ENCODE measurements around the gene MCFD2. TPM values are rescaled to one million over a fixed set of nuclear protein-coding genes. Genes with fewer than 3 reads are reported as not detected.

Gene MCFD2
- total RNA-seq: 10 to 100 TPM; 83.0 to 94.8 (median 89.8) TPM

- peak in 1 of 3 donors; percentile 19 for TF ChIP-seq POLR2AphosphoS5 (IDR thresholded peaks at IDR 0.05)
- no peak for TF ChIP-seq CTCF (IDR thresholded peaks at IDR 0.05)
- no peak for TF ChIP-seq POLR2A (IDR thresholded peaks at IDR 0.05)
- H3K4me3 ChIP-seq: peak within 1 kb of the TSS; percentile 97 to 100 (median 100)
- H3K9me3 ChIP-seq: no peaks in the 10 kb centered on the region
- H3K27ac ChIP-seq: peak within 1 kb of the TSS; percentile 99
- intact Hi-C loops (cut with DNase I; ENCODE audit: low total_unique reads): no loop called here
- no peaks in the 10 kb centered on the region for H3K36me3 ChIP-seq
- no peaks in the 10 kb centered on the region for H3K4me1 ChIP-seq
- H3K27me3 ChIP-seq: no peaks in the 10 kb centered on the region
- peak in 1 of 2 donors; percentile 37 for DNase-seq (ENCODE audit: low spot score in 2 of 2)
These were observed at the start of gene MCFD2 for GRCh38 chr2:46915281-46915810. TSS of gene MCFD2 (minus strand) at chr2:46915806. CDS start at chr2:46909171, 6,635 bp downstream.

- intact Hi-C loops (cut with DNase I; ENCODE audit: low total_unique reads): no loop called here
- Histone ChIP-seq H3K36me3 (no peaks in the 10 kb centered on the region), H3K4me3 (no peak overlapping the region), H3K27ac (peak overlapping the region; percentile 91 to 92), H3K9me3 (no peaks in the 10 kb centered on the region), H3K4me1 (peaks cover 11 to 23% of the 10 kb centered on the region in 2 donors), H3K27me3 (no peaks in the 10 kb centered on the region)
- TF ChIP-seq CTCF (IDR thresholded peaks at IDR 0.05) (no peak), POLR2AphosphoS5 (IDR thresholded peaks at IDR 0.05) (peak in 2 of 3 donors; percentile 40 to 46)
- DNase-seq (ENCODE audit: low spot score in 2 of 2): peak in 1 of 2 donors; percentile 84
These were observed 49.4 kb upstream of the MCFD2 start for GRCh38 chr2:46964835-46965560.

- DNase-seq (ENCODE audit: low spot score in 2 of 2): no peak
- no peak for TF ChIP-seq POLR2A (IDR thresholded peaks at IDR 0.05)
- TF ChIP-seq CTCF (IDR thresholded peaks at IDR 0.05): no peak
- no peak for TF ChIP-seq POLR2AphosphoS5 (IDR thresholded peaks at IDR 0.05)
These were observed 48.5 kb upstream of the MCFD2 start for GRCh38 chr2:46963941-46964673.

GRCh38 chr2:46963210-46963609 is 47.6 kb upstream of the MCFD2 start:
- Histone ChIP-seq H3K4me1 (peaks cover 7 to 11% of the 10 kb centered on the region in 2 donors), H3K27me3 (no peaks in the 10 kb centered on the region), H3K4me3 (no peak overlapping the region), H3K27ac (peak overlapping the region; percentile 91 to 92), H3K36me3 (no peaks in the 10 kb centered on the region), H3K9me3 (no peaks in the 10 kb centered on the region)
- intact Hi-C loops (cut with DNase I; ENCODE audit: low total_unique reads): no loop called here
- no peak for DNase-seq (ENCODE audit: low spot score in 2 of 2)
- TF ChIP-seq POLR2A (IDR thresholded peaks at IDR 0.05) (no peak), POLR2AphosphoS5 (IDR thresholded peaks at IDR 0.05) (no peak), CTCF (IDR thresholded peaks at IDR 0.05) (no peak)

More at GRCh38 chr2:46963941-46964673, 48.5 kb upstream of the MCFD2 start:
- no peaks in the 10 kb centered on the region for H3K9me3 ChIP-seq
- no peak overlapping the region for H3K4me3 ChIP-seq
- intact Hi-C loops (cut with DNase I; ENCODE audit: low total_unique reads): no loop called here
- no peaks in the 10 kb centered on the region for H3K27me3 ChIP-seq
- no peaks in the 10 kb centered on the region for H3K36me3 ChIP-seq
- peak overlapping the region; percentile 91 to 92 for H3K27ac ChIP-seq
- peaks cover 11 to 16% of the 10 kb centered on the region in 2 donors for H3K4me1 ChIP-seq

GRCh38 chr2:46962751-46963150 is 47.1 kb upstream of the MCFD2 start:
- Histone ChIP-seq H3K4me1 (peaks cover 7 to 9% of the 10 kb centered on the region in 2 donors), H3K4me3 (no peak overlapping the region), H3K27ac (peak overlapping the region; percentile 91 to 92), H3K27me3 (no peaks in the 10 kb centered on the region), H3K36me3 (no peaks in the 10 kb centered on the region), H3K9me3 (no peaks in the 10 kb centered on the region)
- intact Hi-C loops (cut with DNase I; ENCODE audit: low total_unique reads): no loop called here
- TF ChIP-seq CTCF (IDR thresholded peaks at IDR 0.05): no peak
- TF ChIP-seq POLR2A (IDR thresholded peaks at IDR 0.05): no peak
- no peak for TF ChIP-seq POLR2AphosphoS5 (IDR thresholded peaks at IDR 0.05)
- no peak for DNase-seq (ENCODE audit: low spot score in 2 of 2)

All from breast epithelium (tissue), 4 donors.